ENCODE data around the gene NBEAL1.
"Not testable (repeated sequence)": the region's sequence is repeated elsewhere in the genome, so short reads cannot be mapped to it uniquely, and the experiment has no call there.

Gene NBEAL1

GRCh38 chr2:203014456-203015199, at the start of gene NBEAL1:
Gene NBEAL1, plus strand, starts transcription at chr2:203014875. Its CDS starts 1,510 bp downstream, at chr2:203016385.
- Histone ChIP-seq H3F3A (ENCODE audit: low read depth) (no peaks in the 10 kb centered on the region), H3K27me3 (ENCODE audit: insufficient read depth, low read length, poor library complexity, severe bottlenecking) (no peaks in the 10 kb centered on the region), H3K9ac (ENCODE audit: low read depth, low read length, poor library complexity, severe bottlenecking) (peak within 1 kb of the TSS; percentile 82), H3K79me2 (ENCODE audit: insufficient read depth, low read length) (0 out of 2 replicates have a peak, but pooled peaks cover 6% of the 10 kb centered on the region), H3K9me3 (ENCODE audit: insufficient read depth, low read depth, low read length) (no peaks in the 10 kb centered on the region), H3K4me2 (ENCODE audit: low read depth, low read length, poor library complexity, severe bottlenecking) (peak within 1 kb of the TSS; percentile 91), H3K4me3 (ENCODE audit: low read length, poor library complexity, severe bottlenecking) (peak within 1 kb of the TSS; percentile 87), H3K4me1 (ENCODE audit: insufficient read depth, low read length, poor library complexity, severe bottlenecking) (peaks cover 36% of the 10 kb centered on the region), H3K9me2 (replicated peaks; ENCODE audit: low read depth, low read length) (no peaks in the 10 kb centered on the region), H3K36me3 (ENCODE audit: insufficient read depth, low read length) (no peaks in the 10 kb centered on the region), H2AFZ (ENCODE audit: low read length) (peak within 1 kb of the TSS; percentile 98), H4K20me1 (ENCODE audit: insufficient read depth, low read length, poor library complexity, severe bottlenecking) (no peaks in the 10 kb centered on the region)
- TF ChIP-seq EZH2phosphoT487 (IDR thresholded peaks at IDR 0.05; ENCODE audit: borderline replicate concordance) (no peak), CTCF (conservative IDR thresholded peaks at IDR 0.05; ENCODE audit: low read length) (no peak)

GRCh38 chr2:202965810-202966460, 48.7 kb upstream of the NBEAL1 start:
- Histone ChIP-seq H3K79me2 (ENCODE audit: insufficient read depth, low read length) (no peaks in the 10 kb centered on the region), H3K9ac (ENCODE audit: low read depth, low read length, poor library complexity, severe bottlenecking) (no peak overlapping the region), H3K36me3 (ENCODE audit: insufficient read depth, low read length) (no peaks in the 10 kb centered on the region), H3F3A (ENCODE audit: low read depth) (no peaks in the 10 kb centered on the region), H3K4me1 (ENCODE audit: insufficient read depth, low read length, poor library complexity, severe bottlenecking) (no peaks in the 10 kb centered on the region), H2AFZ (ENCODE audit: low read length) (no peak overlapping the region; the same call in 1 of the 2 replicates), H3K4me2 (ENCODE audit: low read depth, low read length, poor library complexity, severe bottlenecking) (no peak overlapping the region), H3K9me3 (ENCODE audit: insufficient read depth, low read depth, low read length) (no peaks in the 10 kb centered on the region), H3K4me3 (ENCODE audit: low read length, poor library complexity, severe bottlenecking) (no peak overlapping the region), H3K9me2 (replicated peaks; ENCODE audit: low read depth, low read length) (no peaks in the 10 kb centered on the region), H4K20me1 (ENCODE audit: insufficient read depth, low read length, poor library complexity, severe bottlenecking) (no peaks in the 10 kb centered on the region), H3K27me3 (ENCODE audit: insufficient read depth, low read length, poor library complexity, severe bottlenecking) (no peaks in the 10 kb centered on the region)
- TF ChIP-seq CTCF (conservative IDR thresholded peaks at IDR 0.05; ENCODE audit: low read length): no peak
- TF ChIP-seq EZH2phosphoT487 (IDR thresholded peaks at IDR 0.05; ENCODE audit: borderline replicate concordance): no peak

DNA sequence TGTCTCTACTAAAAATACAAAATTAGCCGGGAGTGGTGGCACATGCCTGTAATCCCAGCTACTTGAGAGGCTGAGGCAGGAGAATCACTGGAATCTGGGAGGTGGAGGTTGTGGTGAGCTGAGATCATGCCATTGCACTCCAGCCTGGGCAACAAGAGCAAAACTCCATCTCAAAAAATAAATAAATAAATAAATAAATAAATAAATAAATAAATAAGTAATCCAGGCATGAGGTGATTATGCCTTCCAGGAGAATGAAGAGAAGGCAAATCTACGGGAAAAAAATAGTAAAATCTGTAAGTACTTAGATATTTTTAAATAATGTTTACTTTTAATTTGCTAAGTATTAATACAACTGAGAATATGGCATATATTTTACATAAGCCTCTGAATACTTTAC, 45.3 kb upstream of the NBEAL1 start:
- H4K20me1 ChIP-seq (ENCODE audit: insufficient read depth, low read length, poor library complexity, severe bottlenecking); H3K4me3 ChIP-seq (ENCODE audit: low read length, poor library complexity, severe bottlenecking); H3K4me1 ChIP-seq (ENCODE audit: insufficient read depth, low read length, poor library complexity, severe bottlenecking); H3F3A ChIP-seq (ENCODE audit: low read depth); H3K9me2 ChIP-seq (replicated peaks; ENCODE audit: low read depth, low read length); H3K4me2 ChIP-seq (ENCODE audit: low read depth, low read length, poor library complexity, severe bottlenecking); H3K9me3 ChIP-seq (ENCODE audit: insufficient read depth, low read depth, low read length); H2AFZ ChIP-seq (ENCODE audit: low read length); H3K9ac ChIP-seq (ENCODE audit: low read depth, low read length, poor library complexity, severe bottlenecking); H3K79me2 ChIP-seq (ENCODE audit: insufficient read depth, low read length); H3K36me3 ChIP-seq (ENCODE audit: insufficient read depth, low read length); H3K27me3 ChIP-seq (ENCODE audit: insufficient read depth, low read length, poor library complexity, severe bottlenecking): not testable (repeated sequence)
